Tibial nerve (tissue), 4 donors: Measurements from ENCODE around the gene ALAS1. TPM values are rescaled to one million over a fixed set of nuclear protein-coding genes. Genes with fewer than 3 reads are reported as not detected.

Source experiments
- DNase-seq, 2 donors: peaks; one replicate each; pipeline ENCODE4 v3.0.0-alpha.2; 2019; ENCODE audit warnings: low spot score in 2 of 2
- H3K27ac ChIP-seq, 4 donors: fragments of 200-600 bp; sonication (generic) in 3 of 4; one replicate each; pipeline ENCODE4 v1.5.1; 2017 to 2019; ENCODE audit warnings: mild to moderate bottlenecking in 1 of 4
- H3K27me3 ChIP-seq, 2 donors: fragments of 200-600 bp; sonication (generic) in 1 of 2; one replicate each; pipeline versions ENCODE4 v1.5.1 to v1.6.0; 2017 to 2019
- H3K36me3 ChIP-seq, 3 donors: fragments of 200-600 bp; sonication (generic); one replicate each; pipeline ENCODE4 v1.5.1; 2018 to 2019
- H3K4me1 ChIP-seq, 4 donors: fragments of 200-600 bp; sonication (generic) in 3 of 4; one replicate each; pipeline ENCODE4 v1.5.1; 2017 to 2019
- H3K4me3 ChIP-seq, 4 donors: fragments of 200-600 bp; sonication (generic) in 3 of 4; one replicate each; pipeline ENCODE4 v1.5.1; 2017 to 2019; ENCODE audit warnings: mild to moderate bottlenecking in 1 of 4, moderate library complexity in 1 of 4
- H3K9me3 ChIP-seq, 4 donors: fragments of 200-600 bp; sonication (generic) in 3 of 4; one replicate each; pipeline ENCODE4 v1.5.1; 2017 to 2019
- EP300 ChIP-seq, 2 donors: sonication (generic); formaldehyde crosslinking; IDR thresholded peaks; one replicate each; pipeline ENCODE4 v1.6.1; 2017; ENCODE audit warnings: antibody characterized with exemption in 2 of 2, mild to moderate bottlenecking in 1 of 2
- POLR2A ChIP-seq, 2 donors: fragments of 450-650 bp; IDR thresholded peaks; one replicate each; pipeline ENCODE4 v1.6.1; 2017; ENCODE audit warnings: antibody characterized with exemption in 2 of 2, mild to moderate bottlenecking in 2 of 2, moderate library complexity in 2 of 2
- WGBS, 2 donors: methylation state at CpG; one replicate each; pipeline ENCODE4 v1.1.5; 2018; 5-methylcytosine and 5-hydroxymethylcytosine counted together
- total RNA-seq, 4 donors: library from RNA; depleted of rRNA; stranded (reverse); fragments of >200 nt; gene quantifications; one replicate each; pipeline ENCODE4 v1.1.0, GENCODE V29; 2016
- TF ChIP-seq, protein P1 (sequence below), 5 experiments: fragments of 200-600 bp in 3 of 5; fragments of 450-650 bp in 2 of 5; sonication (generic) in 3 of 5; IDR thresholded peaks; one replicate each; pipeline ENCODE4 v1.5.1; 2016 to 2019; ENCODE audit warnings: antibody characterized with exemption in 5 of 5, mild to moderate bottlenecking in 3 of 5, moderate library complexity in 2 of 5

The ALAS1 gene
- total RNA-seq, 4 donors from 2014 or later, result 26.1 to 37.1 (median 32.0) TPM

DNA sequence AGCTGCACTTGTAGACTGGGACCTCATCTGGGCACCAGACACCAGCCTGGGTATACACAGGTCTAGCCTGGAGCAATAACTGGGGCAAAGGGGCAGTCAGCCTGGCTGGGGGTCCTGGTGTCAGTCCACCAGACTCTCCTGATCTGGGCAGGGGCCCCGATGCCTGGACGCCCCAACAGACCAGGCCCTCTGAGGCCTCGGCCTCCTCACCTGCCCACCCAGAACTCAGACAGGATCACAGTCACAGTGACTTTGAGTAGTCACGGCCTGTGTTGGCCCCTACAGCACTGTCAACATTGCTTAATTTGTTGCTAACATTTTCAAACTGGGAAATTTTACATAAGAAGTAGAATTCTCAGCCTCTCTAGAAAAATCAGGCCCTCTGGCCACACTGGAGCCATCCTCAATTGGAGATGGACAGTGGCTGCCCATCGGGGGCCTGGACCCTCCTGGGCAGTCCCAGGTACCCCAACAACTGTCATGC, 35.2 kb downstream of the ALAS1 start:
- H3K27ac ChIP-seq, result peak overlapping the region in 1 of 4 donors; percentile 20
- H3K36me3 ChIP-seq, result peaks cover 0 to 71% (median 25%) of the 10 kb centered on the region in 3 donors
- no peak for TF ChIP-seq POLR2A (IDR thresholded peaks at IDR 0.05)
- TF ChIP-seq, protein P1, sequence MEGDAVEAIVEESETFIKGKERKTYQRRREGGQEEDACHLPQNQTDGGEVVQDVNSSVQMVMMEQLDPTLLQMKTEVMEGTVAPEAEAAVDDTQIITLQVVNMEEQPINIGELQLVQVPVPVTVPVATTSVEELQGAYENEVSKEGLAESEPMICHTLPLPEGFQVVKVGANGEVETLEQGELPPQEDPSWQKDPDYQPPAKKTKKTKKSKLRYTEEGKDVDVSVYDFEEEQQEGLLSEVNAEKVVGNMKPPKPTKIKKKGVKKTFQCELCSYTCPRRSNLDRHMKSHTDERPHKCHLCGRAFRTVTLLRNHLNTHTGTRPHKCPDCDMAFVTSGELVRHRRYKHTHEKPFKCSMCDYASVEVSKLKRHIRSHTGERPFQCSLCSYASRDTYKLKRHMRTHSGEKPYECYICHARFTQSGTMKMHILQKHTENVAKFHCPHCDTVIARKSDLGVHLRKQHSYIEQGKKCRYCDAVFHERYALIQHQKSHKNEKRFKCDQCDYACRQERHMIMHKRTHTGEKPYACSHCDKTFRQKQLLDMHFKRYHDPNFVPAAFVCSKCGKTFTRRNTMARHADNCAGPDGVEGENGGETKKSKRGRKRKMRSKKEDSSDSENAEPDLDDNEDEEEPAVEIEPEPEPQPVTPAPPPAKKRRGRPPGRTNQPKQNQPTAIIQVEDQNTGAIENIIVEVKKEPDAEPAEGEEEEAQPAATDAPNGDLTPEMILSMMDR (IDR thresholded peaks at IDR 0.05), result no peak
- no peak for TF ChIP-seq EP300 (IDR thresholded peaks at IDR 0.05)
- H3K4me3 ChIP-seq, result no peak overlapping the region
- H3K9me3 ChIP-seq, result no peaks in the 10 kb centered on the region
- DNase-seq, result no peak
- no peaks in the 10 kb centered on the region for H3K27me3 ChIP-seq
- 85 to 94% methylated on average over 5 of the region's 5 CpGs for WGBS, 2 donors
- H3K4me1 ChIP-seq, result peaks cover 0 to 63% (median 24%) of the 10 kb centered on the region in 4 donors

DNA sequence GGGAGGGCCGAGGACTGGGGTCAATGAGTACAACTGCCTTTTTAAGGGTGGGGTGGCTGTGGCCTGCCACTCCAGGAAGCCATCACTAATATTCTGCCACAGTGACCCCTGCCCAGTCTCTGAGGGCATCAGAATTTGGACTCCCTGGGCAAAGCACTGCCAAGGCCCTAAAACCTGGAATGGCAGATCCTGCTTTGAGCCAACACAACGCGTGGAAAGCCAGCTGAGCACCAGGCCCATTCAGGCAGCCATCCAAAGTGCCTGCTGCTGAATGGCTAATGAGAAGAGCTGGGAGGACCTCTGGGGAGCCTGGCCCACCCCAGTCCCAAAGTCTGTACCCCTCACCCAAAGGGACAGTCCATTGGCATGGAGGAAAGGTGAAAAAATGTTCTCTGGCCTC, 36.0 kb downstream of the ALAS1 start:
- no peak overlapping the region for H3K4me3 ChIP-seq
- peaks cover 0 to 67% (median 26%) of the 10 kb centered on the region in 4 donors for H3K4me1 ChIP-seq
- no peak for DNase-seq
- TF ChIP-seq, protein P1 (IDR thresholded peaks at IDR 0.05), result no peak
- TF ChIP-seq EP300 (IDR thresholded peaks at IDR 0.05) (no peak), POLR2A (IDR thresholded peaks at IDR 0.05) (no peak)
- H3K9me3 ChIP-seq, result no peaks in the 10 kb centered on the region
- peaks cover 0 to 62% (median 23%) of the 10 kb centered on the region in 3 donors for H3K36me3 ChIP-seq
- no peak overlapping the region for H3K27ac ChIP-seq
- 74 to 84% methylated on average over 3 of the region's 3 CpGs for WGBS, 2 donors
- no peaks in the 10 kb centered on the region for H3K27me3 ChIP-seq

DNA sequence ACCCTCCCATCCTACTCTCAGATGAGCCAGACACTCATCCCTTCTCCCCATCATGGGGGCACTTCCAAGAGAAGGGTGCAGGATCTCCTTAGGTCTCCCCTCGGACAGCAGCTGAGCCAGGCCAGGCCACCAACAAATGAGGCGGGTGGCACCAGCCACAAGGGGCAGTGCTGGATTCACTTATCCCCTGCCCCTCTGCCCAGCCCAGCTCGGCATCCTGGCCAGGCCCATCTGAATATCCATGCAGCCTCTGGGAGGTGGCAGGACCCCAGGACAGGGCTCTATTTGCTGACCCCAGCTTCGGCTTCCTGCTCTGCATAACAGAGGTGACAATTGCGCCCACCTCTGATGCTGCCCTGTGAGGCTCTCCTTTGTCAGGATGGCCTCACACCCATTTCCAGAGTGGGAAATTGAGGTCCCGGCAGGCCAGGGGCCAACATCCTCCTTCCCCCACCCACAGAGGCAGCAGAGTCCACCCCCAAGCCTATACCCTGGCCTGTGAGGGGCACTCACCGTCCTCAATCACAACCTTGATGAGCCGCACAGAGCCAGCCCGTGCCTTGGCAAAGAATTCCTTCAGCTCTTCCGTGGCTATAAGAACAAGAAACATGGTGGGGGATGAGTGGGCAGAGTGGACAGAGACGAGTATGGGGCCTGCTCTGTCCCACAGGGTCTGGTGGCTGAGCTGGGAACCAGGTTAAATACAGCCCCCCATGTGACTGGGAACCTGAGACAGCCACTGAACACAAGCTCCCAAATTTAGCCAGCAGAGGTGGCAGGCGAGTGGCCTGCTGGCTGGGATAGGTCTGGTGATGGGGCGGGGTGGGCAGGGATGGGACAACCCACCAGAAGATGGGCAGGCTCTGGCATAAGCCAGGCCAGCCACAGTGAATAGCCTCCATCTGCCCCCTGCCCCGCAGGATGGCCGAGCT, 36.8 kb downstream of the ALAS1 start:
- 78 to 84% methylated on average over 14 of the region's 15 CpGs for WGBS, 2 donors
- H3K27me3 ChIP-seq, result no peaks in the 10 kb centered on the region
- peak overlapping the region in 1 of 4 donors; percentile 8 for H3K27ac ChIP-seq
- TF ChIP-seq, protein P1 (IDR thresholded peaks at IDR 0.05), result no peak
- no peak for TF ChIP-seq EP300 (IDR thresholded peaks at IDR 0.05)
- no peak for TF ChIP-seq POLR2A (IDR thresholded peaks at IDR 0.05)
- H3K9me3 ChIP-seq, result no peaks in the 10 kb centered on the region
- H3K4me3 ChIP-seq, result no peak overlapping the region
- peaks cover 0 to 54% (median 14%) of the 10 kb centered on the region in 3 donors for H3K36me3 ChIP-seq
- H3K4me1 ChIP-seq, result peaks cover 0 to 71% (median 28%) of the 10 kb centered on the region in 4 donors
- no peak for DNase-seq

DNA sequence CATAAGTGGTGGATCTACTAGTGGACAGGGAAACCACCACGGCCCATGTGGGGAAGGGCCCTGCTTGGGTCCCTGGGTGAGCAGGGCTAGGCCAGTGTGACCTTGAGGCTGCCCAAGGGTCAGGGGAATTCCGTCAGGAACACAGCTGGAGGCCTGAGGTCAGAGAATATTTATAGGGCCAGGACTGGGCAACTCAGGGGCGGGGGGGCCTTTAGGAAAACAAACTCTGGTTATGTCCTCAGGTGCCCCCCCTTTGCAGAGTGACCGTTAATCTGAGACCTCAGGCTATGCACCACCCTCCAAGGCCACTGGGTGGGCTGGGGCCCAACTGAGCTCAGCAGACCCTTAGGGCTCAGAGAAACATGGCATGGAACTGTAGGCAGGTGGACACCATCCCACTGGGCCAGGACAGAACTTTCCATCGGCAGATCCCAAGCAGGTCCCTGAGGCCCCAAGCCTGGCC, 38.5 kb downstream of the ALAS1 start:
- DNase-seq, result no peak
- peaks cover 0 to 37% (median 0%) of the 10 kb centered on the region in 3 donors for H3K36me3 ChIP-seq
- WGBS, 2 donors, result 42 to 50% methylated on average over 5 of the region's 5 CpGs

More for the DNA sequence above, 38.5 kb downstream of the ALAS1 start:
- Histone ChIP-seq H3K4me1 (peaks cover 0 to 83% (median 38%) of the 10 kb centered on the region in 4 donors), H3K27ac (peak overlapping the region in 2 of 4 donors; percentile 92 to 98), H3K4me3 (no peak overlapping the region), H3K27me3 (no peaks in the 10 kb centered on the region), H3K9me3 (no peaks in the 10 kb centered on the region)
- TF ChIP-seq POLR2A (IDR thresholded peaks at IDR 0.05) (no peak), EP300 (IDR thresholded peaks at IDR 0.05) (no peak)
- TF ChIP-seq, protein P1 (IDR thresholded peaks at IDR 0.05), result no peak
